GM23338 (cell line): ENCODE results near the gene TTC39B. TPM values are rescaled to one million over a fixed set of nuclear protein-coding genes. Genes with fewer than 3 reads are reported as not detected.

Experiments used
- ATAC-seq: fragments of 200-7000 bp; cut with Tn5 transposase; 3 replicates; pipeline ENCODE4 v1.9.1; 2020
- DNase-seq: peaks from one replicate; pipeline ENCODE4 v3.0.0-alpha.2; 2015; ENCODE audit warnings: low spot score
- H2AFZ ChIP-seq: fragments of 200-600 bp; sonication (generic); 2 replicates; pipeline ENCODE4 v1.8.0; 2016; ENCODE audit warnings: antibody characterized with exemption, mild to moderate bottlenecking, moderate library complexity
- H3F3A ChIP-seq: fragments of 200-600 bp; sonication (generic); replicated peaks from 2 replicates; pipeline ENCODE4 v1.8.0; 2017; ENCODE audit warnings: antibody characterized with exemption, mixed run types, low read depth
- H3K27ac ChIP-seq: fragments of 200-600 bp; sonication (generic); 2 replicates; pipeline ENCODE4 v1.6.1; 2016; ENCODE audit warnings: low read depth
- H3K27me3 ChIP-seq: fragments of 200-600 bp; sonication (generic); 2 replicates; pipeline ENCODE4 v1.8.0; 2016; ENCODE audit warnings: mild to moderate bottlenecking, mixed run types, moderate library complexity; ENCODE audit not compliant: insufficient read depth
- H3K36me3 ChIP-seq: fragments of 200-600 bp; sonication (generic); 2 replicates; pipeline ENCODE4 v1.8.0; 2016; ENCODE audit warnings: mild to moderate bottlenecking; ENCODE audit not compliant: insufficient read depth
- H3K4me1 ChIP-seq: fragments of 200-600 bp; sonication (generic); 2 replicates; pipeline ENCODE4 v1.8.0; 2016; ENCODE audit warnings: mild to moderate bottlenecking, moderate library complexity; ENCODE audit not compliant: insufficient read depth
- H3K4me2 ChIP-seq: fragments of 200-600 bp; sonication (generic); 2 replicates; pipeline ENCODE4 v1.7.1; 2017; ENCODE audit warnings: mixed run types
- H3K4me3 ChIP-seq: fragments of 200-600 bp; sonication (generic); 2 replicates; pipeline ENCODE4 v1.6.1; 2016; ENCODE audit warnings: mixed run types
- H3K79me2 ChIP-seq: fragments of 200-600 bp; sonication (generic); replicated peaks from 2 replicates; pipeline ENCODE4 v1.8.0; 2017; ENCODE audit warnings: mild to moderate bottlenecking; ENCODE audit not compliant: insufficient read depth
- H3K9me2 ChIP-seq: fragments of 200-600 bp; sonication (generic); 2 replicates; pipeline ENCODE4 v1.8.0; 2017; ENCODE audit not compliant: insufficient read depth
- H4K20me1 ChIP-seq: fragments of 200-600 bp; sonication (generic); replicated peaks from 2 replicates; pipeline ENCODE4 v1.8.0; 2017; ENCODE audit warnings: mild to moderate bottlenecking; ENCODE audit not compliant: insufficient read depth
- H3K27ac Mint-ChIP-seq: 2 replicates; pipeline ENCODE4 v1.8.0; 2020; ENCODE audit warnings: inconsistent platforms, mild to moderate bottlenecking, moderate library complexity, mixed read lengths
- H3K27me3 Mint-ChIP-seq: 3 replicates; pipeline ENCODE4 v1.8.0; 2022; ENCODE audit warnings: low read depth, mild to moderate bottlenecking, moderate library complexity, mixed read lengths, inconsistent platforms; ENCODE audit not compliant: insufficient read depth, poor library complexity
- H3K36me3 Mint-ChIP-seq: 3 replicates; pipeline ENCODE4 v1.8.0; 2021; ENCODE audit warnings: low read depth, mild to moderate bottlenecking, inconsistent platforms, moderate library complexity, mixed read lengths
- H3K4me1 Mint-ChIP-seq: 3 replicates; pipeline ENCODE4 v1.8.0; 2020; ENCODE audit warnings: mild to moderate bottlenecking, inconsistent platforms, mixed read lengths
- H3K4me3 Mint-ChIP-seq: 3 replicates; pipeline ENCODE4 v1.8.0; 2021; ENCODE audit warnings: moderate library complexity, mild to moderate bottlenecking, inconsistent platforms, mixed read lengths
- H3K9me3 Mint-ChIP-seq: 3 replicates; pipeline ENCODE4 v1.8.0; 2020; ENCODE audit warnings: moderate library complexity, mild to moderate bottlenecking, inconsistent platforms, mixed read lengths
- CREB1 ChIP-seq: fragments of 250-450 bp; sonication (Bioruptor Pico); IDR thresholded peaks from 2 replicates; pipeline ENCODE4 v1.5.0; 2020; ENCODE audit warnings: low read depth, mild to moderate bottlenecking, moderate library complexity
- CTCF ChIP-seq, 2 experiments: fragments of 200-600 bp in 1 of 2; sonication (generic) in 1 of 2; conservative IDR thresholded peaks; 2 replicates each; pipeline versions ENCODE4 v1.5.1 to v1.6.1; 2016 to 2017; ENCODE audit warnings: antibody characterized with exemption in 2 of 2, low read depth in 2 of 2, mild to moderate bottlenecking in 2 of 2, moderate library complexity in 1 of 2
- EZH2 ChIP-seq: fragments of 200-600 bp; sonication (generic); IDR thresholded peaks from one replicate; pipeline ENCODE4 v1.8.0; 2017; ENCODE audit warnings: antibody characterized with exemption, mild to moderate bottlenecking, low read depth; ENCODE audit not compliant: unreplicated experiment
- EZH2phosphoT487 ChIP-seq: fragments of 200-600 bp; sonication (generic); IDR thresholded peaks from one replicate; pipeline ENCODE4 v1.8.1; 2018; ENCODE audit warnings: antibody characterized with exemption; ENCODE audit not compliant: unreplicated experiment
- JUNB ChIP-seq: IDR thresholded peaks from one replicate; pipeline ENCODE4 v1.6.1; 2016; ENCODE audit warnings: antibody characterized with exemption; ENCODE audit not compliant: unreplicated experiment
- NANOG ChIP-seq: IDR thresholded peaks from 2 replicates; pipeline ENCODE4 v1.6.1; 2016; ENCODE audit warnings: antibody characterized with exemption, borderline replicate concordance
- POLR2AphosphoS5 ChIP-seq: IDR thresholded peaks from 2 replicates; pipeline ENCODE4 v1.6.1; 2016; ENCODE audit warnings: antibody characterized with exemption, low read depth
- REST ChIP-seq: IDR thresholded peaks from one replicate; pipeline ENCODE4 v1.6.1; 2018; ENCODE audit warnings: antibody characterized with exemption; ENCODE audit not compliant: unreplicated experiment
- ZNF114 ChIP-seq: fragments of 250-450 bp; sonication (Bioruptor Pico); IDR thresholded peaks from 2 replicates; pipeline ENCODE4 v1.5.0; 2020; ENCODE audit warnings: mild to moderate bottlenecking, moderate library complexity
- ZNF331 ChIP-seq: fragments of 250-450 bp; sonication (Bioruptor Pico); IDR thresholded peaks from 2 replicates; pipeline ENCODE4 v1.5.0; 2020; ENCODE audit warnings: low read depth, mild to moderate bottlenecking, moderate library complexity
- ZNF462 ChIP-seq: fragments of 250-450 bp; sonication (Bioruptor Pico); IDR thresholded peaks from 2 replicates; pipeline ENCODE4 v1.5.0; 2020; ENCODE audit warnings: mild to moderate bottlenecking, moderate library complexity
- polyA plus RNA-seq: library from polyadenylated mRNA; unstranded; fragments of >200 nt; fragmentation: Nextera tagmentation; extraction: Ambion mirVana; gene quantifications from 2 replicates; pipeline ENCODE4 v1.2.1, GENCODE V29; 2016
- total RNA-seq: library from RNA; depleted of rRNA; stranded (reverse); fragments of >200 nt; shearing (Covaris generic); gene quantifications from 2 replicates; pipeline ENCODE4 v1.2.3, GENCODE V29; 2014

Gene TTC39B
- total and polyA plus RNA-seq, 2 experiments from 2014 or later, result 2.8 to 11.1 TPM

GRCh38 chr9:15219546-15219945 lies 87.5 kb downstream of the TTC39B start:
- Histone ChIP-seq H2AFZ (no peak overlapping the region), H3K4me1 (0 out of 2 replicates have a peak, but pooled peaks cover under 1% of the 10 kb centered on the region)

More at GRCh38 chr9:15219546-15219945, 87.5 kb downstream of the TTC39B start:
- Mint-ChIP-seq H3K36me3 (no peaks in the 10 kb centered on the region), H3K4me3 (no peak overlapping the region), H3K4me1 (peaks cover 2% of the 10 kb centered on the region; the same call in 1 of the 3 replicates), H3K27ac (no peak overlapping the region), H3K9me3 (no peaks in the 10 kb centered on the region; the same call in 2 of the 3 replicates), H3K27me3 (peaks cover 3% of the 10 kb centered on the region)
- Histone ChIP-seq H3K27me3 (no peaks in the 10 kb centered on the region), H3K79me2 (no peaks in the 10 kb centered on the region), H3F3A (no peaks in the 10 kb centered on the region), H3K4me3 (no peak overlapping the region), H3K36me3 (no peaks in the 10 kb centered on the region), H4K20me1 (no peaks in the 10 kb centered on the region; the same call in 1 of the 2 replicates), H3K27ac (no peak overlapping the region), H3K4me2 (no peak overlapping the region), H3K9me2 (peaks cover 6% of the 10 kb centered on the region)
- DNase-seq (no peak), ATAC-seq (no peak)
- TF ChIP-seq JUNB, result no peak
- TF ChIP-seq EZH2phosphoT487, result no peak
- TF ChIP-seq CTCF (conservative IDR thresholded peaks at IDR 0.05; ENCODE audit: low read depth in 2 of 2), result no peak
- TF ChIP-seq NANOG, result no peak
- no peak for TF ChIP-seq POLR2AphosphoS5
- TF ChIP-seq ZNF462 (CRISPR knock-in tag), result no peak
- no peak for TF ChIP-seq ZNF331 (CRISPR knock-in tag)
- TF ChIP-seq ZNF114 (CRISPR knock-in tag), result no peak
- no peak for TF ChIP-seq REST
- TF ChIP-seq CREB1 (CRISPR knock-in tag), result no peak
- no peak for TF ChIP-seq EZH2
